HG03097 (cell line): ENCODE data around the gene WDFY3.
"Not testable (repeated sequence)": the region's sequence is repeated elsewhere in the genome, so short reads cannot be mapped to it uniquely, and the experiment has no call there.

ENCODE experiments used
- ATAC-seq: cut with Tn5 transposase; IDR thresholded peaks from one replicate; pipeline ENCODE4 v1.9.1; 2021; ENCODE audit not compliant: unreplicated experiment, low FRiP score

Gene WDFY3

DNA sequence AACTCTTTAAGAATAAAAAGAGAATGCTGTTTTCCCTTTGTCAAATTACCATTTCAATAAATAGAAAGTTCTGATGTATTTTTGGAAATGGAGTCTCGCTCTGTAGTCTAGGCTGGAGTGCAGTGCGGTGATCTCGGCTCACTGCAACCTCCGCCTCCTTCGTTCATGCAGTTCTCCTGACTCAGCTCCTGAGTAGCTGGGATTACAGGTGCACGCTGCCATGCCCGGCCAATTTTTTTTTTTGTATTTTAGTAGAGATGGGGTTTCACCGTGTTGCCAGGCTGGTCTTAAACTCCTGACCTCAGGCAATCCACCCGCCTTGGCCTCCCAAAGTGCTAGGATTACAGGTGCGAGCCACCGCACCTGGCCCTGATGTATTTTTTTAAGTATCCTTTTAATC lies 159.9 kb downstream of the WDFY3 start:
- ATAC-seq: not testable (repeated sequence)

DNA sequence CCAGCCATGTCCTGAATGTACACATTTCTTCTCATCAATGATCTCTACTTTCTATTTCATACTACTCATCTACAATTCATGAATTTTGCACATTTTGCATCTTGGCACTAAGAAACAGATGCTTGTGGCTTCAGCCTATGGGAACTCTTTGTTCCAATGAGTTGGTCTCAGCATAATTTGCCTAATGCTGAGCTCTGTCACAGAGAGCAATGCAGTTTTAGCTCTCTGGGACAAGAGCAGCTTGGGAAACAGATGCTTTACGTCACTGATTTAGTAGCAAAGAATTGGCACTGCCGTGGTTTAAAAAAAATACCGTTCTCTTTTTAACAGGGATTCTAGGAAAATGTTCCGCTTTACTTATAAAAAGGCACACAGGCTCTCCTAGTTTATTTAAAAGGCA lies 162.4 kb downstream of the WDFY3 start:
- ATAC-seq: no peak

DNA sequence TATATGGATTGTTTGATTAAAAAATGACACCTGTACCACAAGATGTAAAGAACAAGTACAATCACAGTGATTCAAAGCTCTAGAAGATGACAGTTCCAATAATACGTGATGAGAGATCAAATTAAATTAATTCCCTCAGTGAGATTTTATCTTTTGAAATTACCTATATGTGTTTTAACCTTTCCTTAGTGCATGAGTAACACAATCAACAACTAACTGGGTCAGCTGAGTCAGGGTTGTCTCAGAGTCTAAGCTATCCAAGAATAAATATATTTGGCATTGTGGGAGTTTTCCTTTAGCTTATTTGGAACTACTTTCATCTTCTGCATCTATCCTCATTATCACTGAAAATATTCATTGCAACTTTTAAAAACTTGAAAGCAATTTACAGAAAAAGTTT lies 162.8 kb downstream of the WDFY3 start:
- no peak for ATAC-seq

DNA sequence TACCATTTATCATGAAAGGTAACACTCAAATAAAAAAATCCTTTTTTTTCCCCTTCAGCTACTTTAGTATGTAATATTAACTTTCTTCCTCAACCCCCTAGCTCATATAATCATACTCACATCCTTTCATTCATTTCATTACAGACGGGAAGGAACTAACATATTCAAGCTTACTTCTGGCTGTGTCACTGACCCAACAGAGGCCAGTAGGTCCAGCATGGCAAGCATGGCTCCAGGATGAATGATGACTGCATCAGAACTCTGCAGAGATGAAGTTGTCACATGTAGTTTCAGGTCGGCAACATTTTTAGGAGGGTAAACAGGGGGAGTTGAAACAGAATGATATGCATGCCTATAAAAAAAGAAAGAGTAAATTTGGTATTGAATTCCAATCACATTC lies 163.4 kb downstream of the WDFY3 start:
- ATAC-seq: no peak

DNA sequence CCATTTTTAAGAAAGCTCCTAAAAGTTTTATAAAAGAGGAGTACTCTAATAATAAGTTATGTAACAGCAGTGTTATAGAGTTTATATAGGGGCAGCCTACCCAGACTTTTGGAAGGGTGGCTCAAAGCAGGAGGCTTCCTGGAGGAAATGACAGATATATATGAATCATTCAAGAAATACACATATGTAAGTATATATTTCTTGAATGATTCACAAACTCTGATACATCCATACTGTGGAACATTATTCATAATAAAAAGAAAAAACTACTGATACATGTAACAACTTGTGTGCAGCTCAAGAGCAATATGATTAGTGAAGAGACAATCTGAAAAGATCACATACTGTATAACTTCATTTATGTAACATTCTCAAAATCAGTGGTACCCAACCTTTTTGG lies 166.2 kb downstream of the WDFY3 start:
- ATAC-seq: no peak

DNA sequence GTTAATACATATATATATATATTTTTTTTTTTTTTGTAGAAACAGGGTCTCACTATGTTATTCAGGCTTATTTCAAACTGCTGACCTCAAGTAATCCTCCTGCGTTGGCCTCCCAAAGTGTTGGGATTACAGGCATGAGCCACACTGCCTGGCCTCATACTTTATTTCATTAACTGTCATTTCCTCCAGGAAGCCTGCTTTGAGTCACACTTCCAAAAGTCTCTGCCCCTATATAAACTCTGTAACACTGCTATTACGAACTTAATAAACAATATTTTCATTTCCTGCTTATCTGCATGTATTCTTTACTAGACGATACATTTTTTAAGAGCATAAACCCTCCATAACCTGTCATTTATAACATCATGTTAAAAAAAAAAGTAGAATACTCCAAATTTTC lies 167.2 kb downstream of the WDFY3 start:
- no peak for ATAC-seq

DNA sequence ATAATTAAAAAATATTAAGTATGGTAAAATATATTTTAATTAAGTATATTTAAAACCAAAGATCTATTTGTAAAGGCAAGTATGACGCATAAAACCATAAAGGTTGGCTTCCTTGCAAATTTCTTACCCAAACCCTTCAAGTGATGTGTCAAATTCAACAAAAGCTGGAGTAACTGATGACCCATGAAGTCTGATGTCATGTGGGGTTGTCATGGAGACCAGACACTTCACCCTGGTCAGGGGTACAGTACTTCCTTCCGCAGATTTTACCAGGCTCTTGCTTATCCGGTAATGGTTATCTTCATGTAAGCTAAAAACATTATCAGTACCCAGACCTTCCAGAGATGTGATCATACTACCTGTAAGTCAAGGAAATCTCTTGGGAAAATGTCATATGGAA lies 170.1 kb downstream of the WDFY3 start:
- ATAC-seq: no peak

DNA sequence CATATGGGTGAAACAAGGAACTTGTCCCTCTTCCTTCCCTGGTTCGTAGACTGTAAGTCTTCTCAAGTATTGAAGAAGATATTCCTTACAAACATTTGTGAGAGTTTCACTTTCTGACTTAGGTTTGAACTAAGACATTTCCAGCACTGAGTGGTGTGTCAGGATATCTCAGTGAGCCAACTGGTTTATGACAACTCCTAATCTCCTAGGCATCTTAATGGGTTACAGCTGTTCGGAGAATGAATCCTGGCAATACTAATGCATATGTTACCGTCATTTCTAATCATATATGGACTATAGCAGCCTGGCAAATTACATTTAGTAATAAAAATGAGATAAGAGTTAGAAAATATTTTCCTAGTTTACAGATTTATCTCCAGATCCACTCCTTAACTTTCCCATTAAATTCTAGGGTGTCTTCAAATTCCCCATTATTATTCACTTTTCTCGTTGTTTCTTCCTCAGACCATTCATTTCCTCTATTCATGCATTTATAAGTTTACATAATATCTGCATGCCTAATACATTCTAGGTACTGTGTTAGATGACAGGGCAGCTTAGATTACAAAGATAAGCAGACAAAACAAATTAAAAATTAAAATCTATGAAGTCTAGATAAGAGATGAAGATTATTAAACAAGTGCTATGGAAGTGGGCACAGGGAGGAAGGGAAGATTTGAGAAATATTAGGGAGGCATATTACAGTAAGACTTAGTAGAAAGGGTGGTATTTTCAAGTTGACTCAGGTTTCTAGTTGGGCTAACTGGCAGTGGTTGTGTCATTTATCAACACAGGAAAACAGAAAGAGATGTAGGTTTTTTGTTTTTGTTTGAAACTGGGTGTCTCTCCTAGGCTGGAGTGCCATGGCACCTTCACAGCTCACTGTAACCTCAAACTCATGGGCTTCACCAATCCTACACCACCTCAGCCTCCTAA lies 173.9 kb downstream of the WDFY3 start:
- ATAC-seq: no peak

DNA sequence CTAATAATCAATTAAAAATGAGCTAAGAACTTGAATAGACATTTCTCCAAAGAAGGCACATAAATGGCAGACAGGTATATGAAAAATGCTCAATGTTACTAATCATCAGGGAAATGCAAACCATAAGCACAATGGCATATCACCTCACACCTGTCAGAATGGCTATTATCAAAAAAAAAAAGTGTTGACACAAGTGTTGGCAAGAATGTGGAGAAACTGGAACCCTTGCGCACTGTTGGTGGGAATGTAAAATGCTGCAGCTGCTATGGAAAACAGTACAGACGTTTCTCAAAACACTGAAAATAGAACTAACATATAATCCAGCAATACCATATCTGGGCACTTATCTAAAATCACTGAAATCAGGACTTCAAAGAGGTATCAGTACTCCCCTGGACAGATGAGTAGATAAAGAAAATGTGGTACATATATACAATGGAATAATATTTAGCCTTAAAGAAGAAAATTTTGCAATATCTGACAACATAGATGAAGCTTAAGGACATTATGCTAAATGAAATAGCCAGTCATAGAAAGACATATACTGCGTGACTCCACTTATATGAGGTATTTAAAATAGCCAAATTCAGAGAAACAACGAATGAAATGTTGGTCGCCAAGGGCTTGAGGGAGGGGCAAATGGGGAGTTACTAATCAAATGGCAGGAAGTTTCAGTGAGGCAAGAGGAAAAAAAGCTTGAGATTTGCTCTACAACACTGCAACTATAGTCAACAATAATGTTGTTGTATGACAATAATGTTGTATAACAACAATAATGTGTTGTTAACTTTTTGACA lies 175.5 kb downstream of the WDFY3 start:
- no peak for ATAC-seq

DNA sequence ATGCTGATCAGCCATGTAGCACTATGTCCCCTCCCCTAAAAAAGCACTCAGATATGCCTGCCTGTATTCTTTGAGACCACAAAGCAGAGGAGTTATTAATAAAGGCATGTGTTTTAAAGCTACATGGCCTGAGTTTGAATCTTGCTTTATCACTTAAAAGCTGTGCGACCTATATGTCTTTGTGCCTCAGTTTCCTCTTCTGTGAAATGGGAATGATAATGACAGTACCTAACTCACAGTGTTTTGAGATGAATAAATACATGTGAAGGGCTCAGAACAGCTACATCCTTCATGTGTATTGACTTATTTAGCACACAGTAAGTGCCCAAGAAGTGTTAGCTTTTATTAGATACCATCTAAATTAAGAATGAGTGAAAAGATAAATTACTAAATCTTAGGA lies 180.0 kb downstream of the WDFY3 start:
- ATAC-seq: no peak

DNA sequence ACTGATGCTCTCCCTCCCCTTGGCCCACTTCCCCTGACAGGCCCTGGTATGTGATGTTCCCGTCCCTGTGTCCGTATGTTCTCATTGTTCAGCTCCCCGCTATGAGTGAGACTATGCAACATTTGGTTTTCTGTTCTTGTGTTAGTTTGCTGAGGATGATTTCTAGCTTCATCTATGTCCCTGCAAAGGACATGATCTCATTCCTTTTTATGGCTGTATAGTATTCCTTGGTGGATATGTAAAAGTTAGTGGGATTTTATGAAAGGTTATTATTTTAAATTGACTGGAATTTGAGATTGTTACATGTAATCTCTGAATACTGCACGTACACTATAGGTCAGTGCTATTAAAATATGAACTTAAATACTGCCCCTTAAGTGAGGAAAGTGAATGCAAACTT lies 184.0 kb downstream of the WDFY3 start:
- no peak for ATAC-seq

DNA sequence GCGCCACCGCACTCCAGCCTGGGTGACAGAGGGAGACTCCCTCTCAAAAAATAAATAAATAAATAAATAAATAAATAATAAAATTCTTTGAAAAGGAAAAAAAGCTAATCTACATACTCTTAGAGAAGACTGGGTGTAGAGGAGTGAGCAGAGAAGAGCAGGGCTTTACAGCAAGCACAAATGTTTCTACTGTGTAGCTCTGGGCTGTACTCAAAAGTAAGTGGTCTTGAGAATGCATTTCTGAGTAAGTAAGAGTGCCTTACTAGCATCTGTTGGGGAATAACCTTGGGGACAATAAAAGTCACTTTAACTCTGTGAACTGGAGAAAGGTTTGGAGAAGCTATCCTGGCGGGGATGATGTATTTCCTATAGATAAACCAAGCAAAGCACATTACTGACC lies 185.8 kb downstream of the WDFY3 start:
- no peak for ATAC-seq

DNA sequence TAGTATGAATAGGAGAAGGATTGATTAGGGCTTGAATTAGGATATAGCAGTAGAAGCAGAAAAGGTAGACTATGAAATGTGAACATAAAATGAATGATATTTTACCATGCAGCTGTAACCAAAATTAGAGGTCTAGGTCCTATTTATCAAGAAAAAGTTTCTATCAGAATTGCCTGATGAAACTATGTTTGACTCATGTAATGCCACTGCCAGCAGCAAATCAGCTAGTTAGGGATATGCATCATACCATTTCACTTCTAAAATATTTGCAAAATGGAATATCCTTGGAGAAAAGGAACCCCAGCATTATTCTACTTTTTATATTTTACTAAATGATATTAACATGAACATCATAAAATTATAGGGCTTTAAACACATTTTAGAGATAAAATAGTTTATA lies 188.4 kb downstream of the WDFY3 start:
- ATAC-seq: no peak

DNA sequence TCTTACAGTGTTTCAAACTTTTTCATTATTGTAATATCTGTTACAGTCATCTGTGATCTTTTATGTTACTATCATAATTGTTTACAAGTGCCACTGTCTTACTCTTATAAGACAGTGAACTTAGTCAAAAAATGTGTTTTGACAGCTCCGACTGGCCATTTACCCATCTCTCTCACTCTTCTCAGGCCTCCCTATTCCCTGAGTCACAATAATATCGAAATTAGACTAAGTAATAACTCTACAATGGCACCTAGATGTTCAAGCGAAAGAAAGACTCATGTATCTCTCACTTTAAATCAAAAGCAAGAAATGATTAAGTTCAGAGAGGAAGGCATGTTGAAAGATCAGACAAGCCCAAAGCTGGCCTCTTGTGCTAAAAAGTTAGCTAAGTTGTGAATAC lies 199.3 kb downstream of the WDFY3 start:
- ATAC-seq: no peak

DNA sequence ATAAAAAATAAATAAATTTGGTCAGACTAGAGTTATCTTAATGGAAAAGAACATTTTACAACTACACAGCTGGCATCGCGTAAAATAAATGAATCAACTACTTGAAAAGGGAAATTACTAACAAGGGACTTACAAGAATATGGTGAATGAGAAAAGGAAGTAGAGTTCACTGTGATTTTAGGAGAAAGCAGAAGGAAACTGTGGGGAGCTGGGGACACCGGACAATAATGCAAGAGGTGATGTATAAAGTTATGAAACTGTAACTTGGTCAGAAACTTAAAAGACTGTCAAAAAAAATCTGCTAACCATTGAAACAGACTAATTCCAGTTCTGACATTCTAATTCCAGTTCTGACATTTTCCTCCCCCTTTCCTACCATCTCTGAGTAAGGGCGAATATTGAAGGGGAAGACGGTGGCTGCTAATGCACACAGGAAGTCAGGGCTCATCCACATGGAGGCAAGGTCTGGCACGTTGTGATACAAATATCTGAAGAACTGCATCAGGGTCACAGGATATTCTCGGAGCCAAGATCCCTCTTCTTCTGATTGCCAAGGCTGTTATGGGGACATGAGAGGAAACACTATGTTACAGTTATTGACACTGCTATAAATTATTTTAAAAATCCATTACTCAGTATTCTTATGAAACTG lies 213.0 kb downstream of the WDFY3 start:
- no peak for ATAC-seq

DNA sequence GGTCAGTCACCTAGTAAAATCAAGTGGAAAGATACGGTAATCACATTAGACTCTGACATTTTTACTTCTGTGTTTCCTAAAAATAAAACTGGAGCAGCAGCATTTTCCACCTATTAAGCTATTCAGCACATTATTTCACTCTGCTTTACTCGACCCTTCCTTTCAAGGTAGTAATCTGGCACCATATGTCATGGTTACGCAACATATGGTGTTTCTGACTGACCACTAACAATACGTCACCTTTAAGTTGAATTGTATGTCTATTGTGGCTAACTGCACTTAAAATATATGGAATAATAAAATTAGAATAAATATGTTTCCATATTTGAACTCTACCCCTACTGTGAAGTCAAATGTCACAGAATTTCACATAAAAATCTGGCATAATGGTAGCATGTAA lies 214.8 kb downstream of the WDFY3 start:
- ATAC-seq: no peak

DNA sequence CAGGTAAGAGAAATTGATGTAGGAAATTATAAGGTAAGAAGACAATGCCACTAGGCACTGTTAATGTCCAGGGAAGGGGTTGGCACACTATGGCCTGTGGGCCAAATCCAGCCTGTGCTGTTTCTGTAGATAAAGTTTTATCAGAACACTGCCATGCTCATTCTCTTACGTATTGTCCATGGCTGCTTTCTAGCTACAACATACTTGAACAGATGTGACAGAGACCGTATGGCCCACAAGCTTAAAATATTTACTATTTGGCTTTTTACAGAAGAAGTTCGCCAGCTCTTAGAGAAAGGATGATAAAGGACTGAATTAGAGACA lies 215.6 kb downstream of the WDFY3 start:
- ATAC-seq: no peak

DNA sequence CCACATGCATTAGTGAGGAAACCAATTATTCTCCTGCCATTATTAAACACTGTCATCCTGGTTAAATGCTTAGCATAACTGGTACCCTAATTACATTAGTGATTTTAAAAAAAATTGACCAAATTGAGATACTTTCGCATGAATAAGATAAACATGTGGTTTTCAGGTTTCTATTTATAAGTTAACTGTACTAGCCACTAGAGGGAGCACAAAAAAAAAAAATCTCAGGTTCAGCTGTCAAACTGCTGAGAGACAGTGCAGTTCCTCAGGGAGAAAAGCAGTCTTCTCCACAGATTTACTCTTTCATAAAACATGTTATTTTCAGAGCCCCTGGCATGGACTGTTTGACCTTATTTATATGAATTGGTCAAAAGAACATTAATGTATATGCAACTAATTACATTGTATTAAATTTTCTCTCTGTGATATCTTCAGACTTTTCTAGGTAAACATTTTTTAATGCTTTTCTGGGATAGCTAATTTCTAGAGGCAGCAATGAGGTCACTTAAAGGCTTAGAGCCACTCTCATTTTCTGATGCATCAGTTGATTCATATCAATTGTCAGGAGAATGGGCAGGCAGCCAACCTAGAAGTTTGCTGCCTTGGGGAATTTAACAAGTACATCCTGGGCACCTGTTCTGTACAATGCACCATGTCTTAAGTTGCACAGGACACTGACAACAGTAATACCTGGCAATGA lies 216.1 kb downstream of the WDFY3 start:
- ATAC-seq: peak; percentile 70

DNA sequence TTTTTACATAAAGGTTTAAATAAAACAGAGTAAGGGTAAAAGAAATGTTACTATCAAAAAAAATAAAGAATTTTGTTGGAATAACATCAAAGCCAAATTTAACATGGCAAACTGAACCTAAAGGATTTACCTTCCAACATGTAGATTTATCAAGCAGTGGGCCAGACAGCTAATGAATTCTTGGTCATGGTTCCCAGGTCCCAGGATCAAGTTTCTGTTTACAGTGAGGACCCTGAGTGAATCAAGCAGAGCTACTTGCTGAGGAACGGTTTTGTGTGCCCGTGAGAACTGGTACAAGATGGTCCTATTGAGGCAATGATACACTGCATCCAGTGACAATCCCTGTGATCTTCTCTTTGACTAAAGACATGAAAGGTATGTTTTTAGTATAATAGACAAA lies 226.4 kb downstream of the WDFY3 start:
- no peak for ATAC-seq

DNA sequence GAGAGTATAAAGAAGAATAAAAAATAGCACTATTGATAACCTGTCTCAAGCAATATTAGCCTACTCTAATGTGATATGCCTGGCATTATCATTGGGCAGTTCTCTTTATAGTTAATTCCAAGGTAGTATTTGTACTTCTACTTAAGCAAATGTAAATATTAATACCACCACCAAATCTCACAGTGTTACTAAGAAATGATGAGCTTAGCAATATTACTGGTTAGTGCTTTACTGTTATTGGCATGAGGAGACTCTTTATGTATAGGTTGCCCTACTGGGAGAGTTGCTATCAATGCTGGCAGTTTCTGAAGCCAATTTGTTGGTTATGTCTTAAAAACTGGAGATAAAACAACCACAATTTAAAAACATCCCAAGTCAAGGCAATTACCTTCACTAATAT lies 227.9 kb downstream of the WDFY3 start:
- ATAC-seq: no peak

DNA sequence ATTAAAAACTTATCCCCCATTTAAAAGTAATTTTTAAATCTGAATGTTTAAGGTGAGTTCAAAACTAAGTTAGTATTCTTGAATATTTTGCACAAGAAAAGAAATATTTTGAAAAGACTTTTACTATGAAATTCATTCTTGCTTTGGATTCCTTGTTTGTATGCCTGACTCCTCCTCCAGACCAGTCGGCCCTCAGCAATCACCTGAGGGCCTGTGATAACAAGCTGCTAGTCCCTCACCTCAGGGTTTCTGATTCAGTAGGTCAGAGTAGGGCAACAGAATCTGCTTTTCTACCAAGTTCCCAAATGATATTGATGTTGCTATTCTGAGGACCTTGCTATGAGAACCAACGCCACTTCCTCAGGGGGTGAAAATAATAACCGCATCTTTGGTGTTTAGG lies 228.8 kb downstream of the WDFY3 start:
- no peak for ATAC-seq
